Measurements from ENCODE around the gene CLDND2. TPM values are rescaled to one million over a fixed set of nuclear protein-coding genes. Genes with fewer than 3 reads are reported as not detected.

The CLDND2 gene
- polyA plus RNA-seq, 1 of the 3 experiments (the other 2 are of a cell fraction), result 0.26 TPM

DNA sequence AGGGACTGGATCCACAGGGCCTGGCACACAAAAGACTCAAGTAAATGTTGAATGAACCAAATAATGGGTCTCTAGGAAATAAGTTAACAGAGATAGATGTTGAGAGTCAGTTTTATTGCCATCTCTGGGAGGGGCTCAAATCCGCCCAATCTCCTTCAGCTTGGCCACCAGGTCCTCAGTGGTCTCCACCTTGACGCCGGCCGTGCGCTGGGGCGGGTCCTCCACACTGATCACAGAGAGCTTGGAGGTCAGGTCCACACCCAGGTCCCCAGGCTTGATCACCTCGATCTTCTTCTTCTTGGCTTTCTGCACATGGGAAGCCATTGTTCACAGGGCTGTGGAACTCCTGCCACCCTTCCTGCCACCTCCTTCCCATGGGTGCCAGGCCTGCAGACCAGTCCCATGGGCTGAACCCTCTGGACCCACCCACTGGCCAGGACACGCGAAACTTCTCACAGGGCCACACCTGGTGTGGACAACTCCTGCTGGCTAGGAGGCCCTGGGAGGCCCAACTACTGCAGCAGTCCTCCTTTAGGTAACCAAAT, 23.7 kb downstream of the CLDND2 start:
- H3K27me3 ChIP-seq (ENCODE audit: insufficient read depth), result no peaks in the 10 kb centered on the region
- whole genome bisulfite sequencing (ENCODE audit: low lambda C conversion rate), result 88% methylated on average over 6 of the region's 9 CpGs
- H2AFZ ChIP-seq (ENCODE audit: low read depth), result no peak overlapping the region
- H3K9ac ChIP-seq, result no peak overlapping the region
- no peaks in the 10 kb centered on the region for H3K9me3 ChIP-seq
- CTCF ChIA-PET, result interaction anchor here (1.3 kb wide), 1 partner anchor 93 kb away, joined by 3 read pairs; no protein-coding TSS in a partner anchor
- no peaks in the 10 kb centered on the region for H3K79me2 ChIP-seq (ENCODE audit: insufficient read depth)
- no peaks in the 10 kb centered on the region for H3K36me3 ChIP-seq (replicated peaks in 1 of 2; ENCODE audit: control insufficient read depth in 1 of 2, insufficient read depth in 2 of 2, low read length in 1 of 2)
- no peaks in the 10 kb centered on the region for H3K9me2 ChIP-seq
- no peak overlapping the region for H3K27ac ChIP-seq (ENCODE audit: low read depth in 2 of 2, low read length in 1 of 2)
- H3K4me3 ChIP-seq (ENCODE audit: low read depth in 2 of 2, low read length in 1 of 2), result no peak overlapping the region
- DNase-seq, result no peak
- H3F3A ChIP-seq (replicated peaks; ENCODE audit: insufficient read depth), result peaks cover 3% of the 10 kb centered on the region
- TF ChIP-seq POLR2AphosphoS5 (IDR thresholded peaks at IDR 0.05; ENCODE audit: low read depth, low read length), result no peak
- TF ChIP-seq FOXJ3 (CRISPR knock-in tag; IDR thresholded peaks at IDR 0.05), result no peak
- no peak for TF ChIP-seq GABPA (IDR thresholded peaks at IDR 0.05; ENCODE audit: low read depth)
- no peak for TF ChIP-seq FOSL2 (IDR thresholded peaks at IDR 0.05; ENCODE audit: borderline replicate concordance, low read depth)
- TF ChIP-seq, protein P1, sequence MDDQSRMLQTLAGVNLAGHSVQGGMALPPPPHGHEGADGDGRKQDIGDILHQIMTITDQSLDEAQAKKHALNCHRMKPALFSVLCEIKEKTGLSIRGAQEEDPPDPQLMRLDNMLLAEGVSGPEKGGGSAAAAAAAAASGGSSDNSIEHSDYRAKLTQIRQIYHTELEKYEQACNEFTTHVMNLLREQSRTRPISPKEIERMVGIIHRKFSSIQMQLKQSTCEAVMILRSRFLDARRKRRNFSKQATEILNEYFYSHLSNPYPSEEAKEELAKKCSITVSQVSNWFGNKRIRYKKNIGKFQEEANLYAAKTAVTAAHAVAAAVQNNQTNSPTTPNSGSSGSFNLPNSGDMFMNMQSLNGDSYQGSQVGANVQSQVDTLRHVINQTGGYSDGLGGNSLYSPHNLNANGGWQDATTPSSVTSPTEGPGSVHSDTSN (IDR thresholded peaks at IDR 0.05), result no peak
- TF ChIP-seq FOXM1 (IDR thresholded peaks at IDR 0.05; ENCODE audit: low read depth), result no peak
- TF ChIP-seq, protein P2, sequence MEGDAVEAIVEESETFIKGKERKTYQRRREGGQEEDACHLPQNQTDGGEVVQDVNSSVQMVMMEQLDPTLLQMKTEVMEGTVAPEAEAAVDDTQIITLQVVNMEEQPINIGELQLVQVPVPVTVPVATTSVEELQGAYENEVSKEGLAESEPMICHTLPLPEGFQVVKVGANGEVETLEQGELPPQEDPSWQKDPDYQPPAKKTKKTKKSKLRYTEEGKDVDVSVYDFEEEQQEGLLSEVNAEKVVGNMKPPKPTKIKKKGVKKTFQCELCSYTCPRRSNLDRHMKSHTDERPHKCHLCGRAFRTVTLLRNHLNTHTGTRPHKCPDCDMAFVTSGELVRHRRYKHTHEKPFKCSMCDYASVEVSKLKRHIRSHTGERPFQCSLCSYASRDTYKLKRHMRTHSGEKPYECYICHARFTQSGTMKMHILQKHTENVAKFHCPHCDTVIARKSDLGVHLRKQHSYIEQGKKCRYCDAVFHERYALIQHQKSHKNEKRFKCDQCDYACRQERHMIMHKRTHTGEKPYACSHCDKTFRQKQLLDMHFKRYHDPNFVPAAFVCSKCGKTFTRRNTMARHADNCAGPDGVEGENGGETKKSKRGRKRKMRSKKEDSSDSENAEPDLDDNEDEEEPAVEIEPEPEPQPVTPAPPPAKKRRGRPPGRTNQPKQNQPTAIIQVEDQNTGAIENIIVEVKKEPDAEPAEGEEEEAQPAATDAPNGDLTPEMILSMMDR (IDR thresholded peaks at IDR 0.05), result no peak
- no peak for TF ChIP-seq SMC3 (IDR thresholded peaks at IDR 0.05; ENCODE audit: low read depth, low read length)
- POLR2A ChIA-PET, result no interaction called here
- no peak overlapping the region for H3K4me2 ChIP-seq
- H4K20me1 ChIP-seq (ENCODE audit: insufficient read depth), result no peaks in the 10 kb centered on the region
- peaks cover 0 to 4% of the 10 kb centered on the region in 2 experiments; a peak in 1 of 4 replicates for H3K4me1 ChIP-seq (ENCODE audit: control insufficient read depth in 1 of 2, insufficient read depth in 2 of 2, low read depth in 1 of 2, low read length in 1 of 2)

DNA sequence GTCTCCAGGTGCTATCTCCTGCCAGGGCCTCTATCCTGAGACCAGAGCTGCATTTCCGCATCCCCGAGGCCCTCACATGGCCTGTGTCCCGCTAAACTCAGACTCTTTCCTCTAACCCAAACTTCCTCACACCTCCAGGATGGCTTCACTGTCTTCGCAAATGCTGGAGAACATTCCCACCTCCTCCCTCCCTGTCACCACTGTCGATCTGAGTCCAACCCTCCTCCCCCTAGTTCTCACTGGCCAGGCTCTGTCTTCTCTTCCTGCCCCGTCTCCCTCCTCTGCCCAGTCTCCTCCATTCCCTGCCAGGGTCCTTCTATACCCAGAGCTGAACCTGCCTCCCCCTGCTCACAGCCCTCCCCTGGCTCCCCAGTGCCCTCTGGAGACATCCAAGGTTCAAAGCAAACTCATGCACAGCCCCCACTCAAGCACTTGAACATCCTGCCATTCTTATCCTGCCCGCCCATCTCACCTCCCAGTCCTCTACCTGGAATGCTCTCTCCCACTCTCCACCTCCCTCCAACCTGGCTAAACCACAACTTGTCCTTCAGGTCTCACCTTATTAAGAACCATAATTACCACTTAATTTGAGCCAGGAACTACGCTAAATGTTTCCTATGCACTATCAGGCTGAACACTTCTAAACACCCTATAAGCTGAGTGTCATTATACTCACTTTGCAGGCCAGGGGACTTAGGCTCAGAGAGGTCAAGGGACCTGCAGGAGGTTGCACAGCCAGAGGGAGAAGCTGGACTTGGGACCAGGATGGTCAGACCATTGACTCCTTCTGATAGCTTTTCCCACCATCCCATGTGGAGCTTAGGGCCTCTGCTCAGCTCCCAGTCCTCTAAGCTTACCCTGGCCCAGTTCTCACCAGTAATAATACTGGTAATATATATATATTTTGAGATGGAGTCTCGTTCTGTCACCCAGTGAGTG, 25.9 kb downstream of the CLDND2 start:
- no peak overlapping the region for H3K9ac ChIP-seq
- H3K27me3 ChIP-seq (ENCODE audit: insufficient read depth), result no peaks in the 10 kb centered on the region
- H4K20me1 ChIP-seq (ENCODE audit: insufficient read depth), result no peaks in the 10 kb centered on the region
- H3K4me1 ChIP-seq (ENCODE audit: control insufficient read depth in 1 of 2, insufficient read depth in 2 of 2, low read depth in 1 of 2, low read length in 1 of 2), result peaks cover 0 to 8% of the 10 kb centered on the region in 2 experiments; a peak in 1 of 4 replicates
- H3K9me2 ChIP-seq, result no peaks in the 10 kb centered on the region
- no peak overlapping the region for H2AFZ ChIP-seq (ENCODE audit: low read depth)
- no peak overlapping the region for H3K4me3 ChIP-seq (ENCODE audit: low read depth in 2 of 2, low read length in 1 of 2)
- H3K9me3 ChIP-seq, result no peaks in the 10 kb centered on the region
- H3F3A ChIP-seq (replicated peaks; ENCODE audit: insufficient read depth), result peaks cover 3% of the 10 kb centered on the region
- no peaks in the 10 kb centered on the region for H3K36me3 ChIP-seq (replicated peaks in 1 of 2; ENCODE audit: control insufficient read depth in 1 of 2, insufficient read depth in 2 of 2, low read length in 1 of 2)
- POLR2A ChIA-PET, result interaction anchor here (1.3 kb wide), 1 partner anchor 22 kb away, joined by 4 read pairs; no protein-coding TSS in a partner anchor
- CTCF ChIA-PET, result interaction anchor here (1.3 to 2.1 kb wide), 4 partner anchors 13 to 435 kb away, joined by 3 to 8 read pairs (median 4); no protein-coding TSS in a partner anchor
- no peak for TF ChIP-seq MXI1 (IDR thresholded peaks at IDR 0.05; ENCODE audit: low read depth, low read length)
- no peak for TF ChIP-seq MEF2A (IDR thresholded peaks at IDR 0.05; ENCODE audit: borderline replicate concordance, low read depth)
- TF ChIP-seq EP300 (IDR thresholded peaks at IDR 0.05; ENCODE audit: borderline replicate concordance in 1 of 2, low read depth in 1 of 2, low read length in 1 of 2), result no peak
- TF ChIP-seq, protein P3, sequence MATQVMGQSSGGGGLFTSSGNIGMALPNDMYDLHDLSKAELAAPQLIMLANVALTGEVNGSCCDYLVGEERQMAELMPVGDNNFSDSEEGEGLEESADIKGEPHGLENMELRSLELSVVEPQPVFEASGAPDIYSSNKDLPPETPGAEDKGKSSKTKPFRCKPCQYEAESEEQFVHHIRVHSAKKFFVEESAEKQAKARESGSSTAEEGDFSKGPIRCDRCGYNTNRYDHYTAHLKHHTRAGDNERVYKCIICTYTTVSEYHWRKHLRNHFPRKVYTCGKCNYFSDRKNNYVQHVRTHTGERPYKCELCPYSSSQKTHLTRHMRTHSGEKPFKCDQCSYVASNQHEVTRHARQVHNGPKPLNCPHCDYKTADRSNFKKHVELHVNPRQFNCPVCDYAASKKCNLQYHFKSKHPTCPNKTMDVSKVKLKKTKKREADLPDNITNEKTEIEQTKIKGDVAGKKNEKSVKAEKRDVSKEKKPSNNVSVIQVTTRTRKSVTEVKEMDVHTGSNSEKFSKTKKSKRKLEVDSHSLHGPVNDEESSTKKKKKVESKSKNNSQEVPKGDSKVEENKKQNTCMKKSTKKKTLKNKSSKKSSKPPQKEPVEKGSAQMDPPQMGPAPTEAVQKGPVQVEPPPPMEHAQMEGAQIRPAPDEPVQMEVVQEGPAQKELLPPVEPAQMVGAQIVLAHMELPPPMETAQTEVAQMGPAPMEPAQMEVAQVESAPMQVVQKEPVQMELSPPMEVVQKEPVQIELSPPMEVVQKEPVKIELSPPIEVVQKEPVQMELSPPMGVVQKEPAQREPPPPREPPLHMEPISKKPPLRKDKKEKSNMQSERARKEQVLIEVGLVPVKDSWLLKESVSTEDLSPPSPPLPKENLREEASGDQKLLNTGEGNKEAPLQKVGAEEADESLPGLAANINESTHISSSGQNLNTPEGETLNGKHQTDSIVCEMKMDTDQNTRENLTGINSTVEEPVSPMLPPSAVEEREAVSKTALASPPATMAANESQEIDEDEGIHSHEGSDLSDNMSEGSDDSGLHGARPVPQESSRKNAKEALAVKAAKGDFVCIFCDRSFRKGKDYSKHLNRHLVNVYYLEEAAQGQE (IDR thresholded peaks at IDR 0.05; ENCODE audit: low read depth, low read length), result no peak
- no peak for TF ChIP-seq GATA2 (CRISPR knock-in tag; IDR thresholded peaks at IDR 0.05)
- TF ChIP-seq POLR2AphosphoS5 (IDR thresholded peaks at IDR 0.05; ENCODE audit: low read depth, low read length), result no peak
- no peak for TF ChIP-seq TAF1 (IDR thresholded peaks at IDR 0.05; ENCODE audit: borderline replicate concordance, low read depth, low read length)
- no peak for TF ChIP-seq YY1 (IDR thresholded peaks at IDR 0.05; ENCODE audit: low read depth)
- TF ChIP-seq RFX5 (IDR thresholded peaks at IDR 0.05; ENCODE audit: low read length), result no peak
- TF ChIP-seq RCOR1 (IDR thresholded peaks at IDR 0.05; ENCODE audit: low read length), result no peak
- TF ChIP-seq ELF1 (IDR thresholded peaks at IDR 0.05), result no peak
- TF ChIP-seq, protein P4, sequence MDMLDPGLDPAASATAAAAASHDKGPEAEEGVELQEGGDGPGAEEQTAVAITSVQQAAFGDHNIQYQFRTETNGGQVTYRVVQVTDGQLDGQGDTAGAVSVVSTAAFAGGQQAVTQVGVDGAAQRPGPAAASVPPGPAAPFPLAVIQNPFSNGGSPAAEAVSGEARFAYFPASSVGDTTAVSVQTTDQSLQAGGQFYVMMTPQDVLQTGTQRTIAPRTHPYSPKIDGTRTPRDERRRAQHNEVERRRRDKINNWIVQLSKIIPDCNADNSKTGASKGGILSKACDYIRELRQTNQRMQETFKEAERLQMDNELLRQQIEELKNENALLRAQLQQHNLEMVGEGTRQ (IDR thresholded peaks at IDR 0.05; ENCODE audit: borderline replicate concordance, low read depth, low read length), result no peak
- DNase-seq, result no peak
- H3K27ac ChIP-seq (ENCODE audit: low read depth in 2 of 2, low read length in 1 of 2), result no peak overlapping the region
- H3K79me2 ChIP-seq (ENCODE audit: insufficient read depth), result no peaks in the 10 kb centered on the region
- 69% methylated on average over 8 of the region's 9 CpGs for WGBS (ENCODE audit: low lambda C conversion rate)
- no peak overlapping the region for H3K4me2 ChIP-seq
